HepG2 (cell line): ENCODE measurements around the gene NRL. TPM values are rescaled to one million over a fixed set of nuclear protein-coding genes. Genes with fewer than 3 reads are reported as not detected.

Experiments used
- ETV5 ChIP-seq: IDR thresholded peaks from 2 replicates; pipeline ENCODE4 v1.6.1; 2018; ENCODE audit warnings: missing biosample characterization, missing genetic modification reagents, inconsistent platforms, borderline replicate concordance
- FLYWCH1 ChIP-seq: sonication (generic); formaldehyde crosslinking; IDR thresholded peaks from 2 replicates; pipeline ENCODE4 v1.8.1; 2023; ENCODE audit warnings: mild to moderate bottlenecking, missing genetic modification reagents
- HNF4G ChIP-seq, 2 experiments: sonication (generic) in 1 of 2; formaldehyde crosslinking in 1 of 2; IDR thresholded peaks; 2 replicates each; pipeline versions ENCODE4 v1.4.0 to v1.6.1; 2011 to 2020; ENCODE audit warnings: borderline replicate concordance in 2 of 2, low read depth in 2 of 2, mild to moderate bottlenecking in 2 of 2, low read length in 1 of 2, missing genetic modification reagents in 1 of 2, moderate library complexity in 1 of 2
- IRX3 ChIP-seq: sonication (generic); formaldehyde crosslinking; IDR thresholded peaks from 2 replicates; pipeline ENCODE4 v1.8.1; 2023; ENCODE audit warnings: mild to moderate bottlenecking, low read depth, missing genetic modification reagents, borderline replicate concordance
- JUNB ChIP-seq: sonication (generic); formaldehyde crosslinking; IDR thresholded peaks from 2 replicates; pipeline ENCODE4 v1.8.0; 2022; ENCODE audit warnings: missing genetic modification reagents, mild to moderate bottlenecking, borderline replicate concordance
- KDM1A ChIP-seq: IDR thresholded peaks from 2 replicates; pipeline ENCODE4 v1.6.1; 2016; ENCODE audit warnings: missing compliant biosample characterization
- KLF9 ChIP-seq: IDR thresholded peaks from 2 replicates; pipeline ENCODE4 v1.6.1; 2016; ENCODE audit warnings: low read depth
- MTA1 ChIP-seq: sonication (generic); formaldehyde crosslinking; IDR thresholded peaks from 2 replicates; pipeline ENCODE4 v1.4.0; 2020; ENCODE audit warnings: missing genetic modification reagents, mild to moderate bottlenecking, borderline replicate concordance
- NAIF1 ChIP-seq: sonication (generic); formaldehyde crosslinking; IDR thresholded peaks from 2 replicates; pipeline ENCODE4 v1.5.0; 2020; ENCODE audit warnings: mild to moderate bottlenecking, missing genetic modification reagents, borderline replicate concordance
- SP5 ChIP-seq: IDR thresholded peaks from 2 replicates; pipeline ENCODE4 v1.6.1; 2016; ENCODE audit warnings: low read depth, borderline replicate concordance
- ZNF17 ChIP-seq: sonication (generic); formaldehyde crosslinking; IDR thresholded peaks from 2 replicates; pipeline ENCODE4 v1.5.0; 2020; ENCODE audit warnings: mild to moderate bottlenecking, missing genetic modification reagents
- ZNF292 ChIP-seq: sonication (generic); formaldehyde crosslinking; IDR thresholded peaks from 2 replicates; pipeline ENCODE4 v1.8.1; 2022; ENCODE audit warnings: mild to moderate bottlenecking, low read depth, missing genetic modification reagents, borderline replicate concordance
- ZNF816 ChIP-seq: sonication (generic); formaldehyde crosslinking; IDR thresholded peaks from 2 replicates; pipeline ENCODE4 v1.8.0; 2022; ENCODE audit warnings: missing genetic modification reagents, mild to moderate bottlenecking, borderline replicate concordance
- polyA plus RNA-seq, 8 experiments: library from polyadenylated mRNA; depleted of rRNA in 3 of 8; stranded (reverse) in 7 of 8; unstranded in 1 of 8; fragments of >200 nt; fragmentation: Illumina TruSeq in 4 of 8; extraction: Trizol in 4 of 8; gene quantifications; 2 replicates each; pipeline versions ENCODE4 v1.2.1 to v1.2.3, GENCODE V29; 2011 to 2016; ENCODE audit warnings: low read depth in 4 of 8, missing spikeins in 1 of 8, mixed read lengths in 1 of 8; ENCODE audit not compliant: insufficient read depth in 1 of 8
- total RNA-seq, 5 experiments: library from RNA; depleted of rRNA; stranded (reverse); fragments of >200 nt; fragmentation: Illumina TruSeq; extraction: Trizol; gene quantifications; 2 replicates each; pipeline ENCODE4 v1.2.3, GENCODE V29; 2016; ENCODE audit warnings: low read depth in 1 of 5
- TF ChIP-seq, protein P1 (sequence below): sonication (generic); formaldehyde crosslinking; IDR thresholded peaks from 2 replicates; pipeline ENCODE4 v1.5.0; 2020; ENCODE audit warnings: missing genetic modification reagents
- TF ChIP-seq, protein P2 (sequence below): sonication (generic); formaldehyde crosslinking; IDR thresholded peaks from 2 replicates; pipeline ENCODE4 v1.4.0; 2020; ENCODE audit warnings: missing genetic modification reagents
- TF ChIP-seq, protein P3 (sequence below): sonication (generic); formaldehyde crosslinking; IDR thresholded peaks from 2 replicates; pipeline ENCODE4 v1.4.0; 2020; ENCODE audit warnings: mild to moderate bottlenecking, missing genetic modification reagents
- TF ChIP-seq, protein P4 (sequence below): fragments of 450-650 bp; IDR thresholded peaks from 2 replicates; pipeline ENCODE4 v1.6.1; 2017; ENCODE audit warnings: mild to moderate bottlenecking
- TF ChIP-seq, protein P5 (sequence below): sonication (generic); formaldehyde crosslinking; IDR thresholded peaks from 2 replicates; pipeline ENCODE4 v1.4.0; 2020; ENCODE audit warnings: mild to moderate bottlenecking, missing genetic modification reagents, borderline replicate concordance

Gene NRL
- total and polyA plus RNA-seq, 2 of the 13 experiments (the other 11 are each of a cell fraction or from before 2014, with no cell fraction given), result 2.5 to 4.7 TPM

DNA sequence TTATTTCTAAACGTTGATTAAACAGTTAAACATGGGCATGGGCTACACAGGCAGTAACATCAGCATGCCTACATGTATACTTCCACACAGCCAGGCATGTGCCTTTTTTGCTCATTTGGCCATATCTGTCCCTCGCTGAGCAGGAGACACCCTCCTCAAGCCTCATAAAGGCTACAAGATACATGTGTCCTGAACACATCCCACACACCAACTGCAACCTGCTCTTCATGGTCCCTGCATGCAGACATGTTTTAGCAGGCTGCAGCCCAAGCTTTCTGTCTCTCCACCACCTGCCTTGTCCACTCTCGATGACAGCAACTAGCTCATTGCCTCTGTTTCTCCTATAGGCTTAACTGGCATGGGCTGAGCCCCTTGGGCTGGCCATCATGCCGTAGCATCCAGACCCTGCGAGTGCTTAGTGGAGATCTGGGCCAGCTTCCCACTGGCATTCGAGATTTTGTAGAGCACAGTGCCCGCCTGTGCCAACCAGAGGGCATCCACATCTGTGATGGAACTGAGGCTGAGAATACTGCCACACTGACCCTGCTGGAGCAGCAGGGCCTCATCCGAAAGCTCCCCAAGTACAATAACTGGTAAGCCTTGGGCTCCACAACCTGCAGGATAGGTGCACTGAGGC, 18.1 kb downstream of the NRL start (continued):
- no peak for TF ChIP-seq HNF4G (IDR thresholded peaks at IDR 0.05; ENCODE audit: borderline replicate concordance, low read depth, low read length)
- no peak for TF ChIP-seq HNF4G (CRISPR knock-in tag; IDR thresholded peaks at IDR 0.05; ENCODE audit: borderline replicate concordance, low read depth)
- 0 out of 2 replicates have a peak, but pooled peaks have one; percentile 12 for TF ChIP-seq SP5 (CRISPR knock-in tag)
- TF ChIP-seq MTA1 (CRISPR knock-in tag), result peak; percentile 41; the same call in 1 of the 2 replicates
- TF ChIP-seq, protein P1, sequence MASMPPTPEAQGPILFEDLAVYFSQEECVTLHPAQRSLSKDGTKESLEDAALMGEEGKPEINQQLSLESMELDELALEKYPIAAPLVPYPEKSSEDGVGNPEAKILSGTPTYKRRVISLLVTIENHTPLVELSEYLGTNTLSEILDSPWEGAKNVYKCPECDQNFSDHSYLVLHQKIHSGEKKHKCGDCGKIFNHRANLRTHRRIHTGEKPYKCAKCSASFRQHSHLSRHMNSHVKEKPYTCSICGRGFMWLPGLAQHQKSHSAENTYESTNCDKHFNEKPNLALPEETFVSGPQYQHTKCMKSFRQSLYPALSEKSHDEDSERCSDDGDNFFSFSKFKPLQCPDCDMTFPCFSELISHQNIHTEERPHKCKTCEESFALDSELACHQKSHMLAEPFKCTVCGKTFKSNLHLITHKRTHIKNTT, result no peak
- TF ChIP-seq, protein P2, sequence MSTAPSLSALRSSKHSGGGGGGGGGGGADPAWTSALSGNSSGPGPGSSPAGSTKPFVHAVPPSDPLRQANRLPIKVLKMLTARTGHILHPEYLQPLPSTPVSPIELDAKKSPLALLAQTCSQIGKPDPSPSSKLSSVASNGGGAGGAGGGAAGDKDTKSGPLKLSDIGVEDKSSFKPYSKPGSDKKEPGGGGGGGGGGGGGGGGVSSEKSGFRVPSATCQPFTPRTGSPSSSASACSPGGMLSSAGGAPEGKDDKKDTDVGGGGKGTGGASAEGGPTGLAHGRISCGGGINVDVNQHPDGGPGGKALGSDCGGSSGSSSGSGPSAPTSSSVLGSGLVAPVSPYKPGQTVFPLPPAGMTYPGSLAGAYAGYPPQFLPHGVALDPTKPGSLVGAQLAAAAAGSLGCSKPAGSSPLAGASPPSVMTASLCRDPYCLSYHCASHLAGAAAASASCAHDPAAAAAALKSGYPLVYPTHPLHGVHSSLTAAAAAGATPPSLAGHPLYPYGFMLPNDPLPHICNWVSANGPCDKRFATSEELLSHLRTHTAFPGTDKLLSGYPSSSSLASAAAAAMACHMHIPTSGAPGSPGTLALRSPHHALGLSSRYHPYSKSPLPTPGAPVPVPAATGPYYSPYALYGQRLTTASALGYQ, result no peak
- TF ChIP-seq NAIF1 (CRISPR knock-in tag), result no peak
- peak; percentile 11; the same call in 1 of the 2 replicates for TF ChIP-seq ETV5
- TF ChIP-seq, protein P3, sequence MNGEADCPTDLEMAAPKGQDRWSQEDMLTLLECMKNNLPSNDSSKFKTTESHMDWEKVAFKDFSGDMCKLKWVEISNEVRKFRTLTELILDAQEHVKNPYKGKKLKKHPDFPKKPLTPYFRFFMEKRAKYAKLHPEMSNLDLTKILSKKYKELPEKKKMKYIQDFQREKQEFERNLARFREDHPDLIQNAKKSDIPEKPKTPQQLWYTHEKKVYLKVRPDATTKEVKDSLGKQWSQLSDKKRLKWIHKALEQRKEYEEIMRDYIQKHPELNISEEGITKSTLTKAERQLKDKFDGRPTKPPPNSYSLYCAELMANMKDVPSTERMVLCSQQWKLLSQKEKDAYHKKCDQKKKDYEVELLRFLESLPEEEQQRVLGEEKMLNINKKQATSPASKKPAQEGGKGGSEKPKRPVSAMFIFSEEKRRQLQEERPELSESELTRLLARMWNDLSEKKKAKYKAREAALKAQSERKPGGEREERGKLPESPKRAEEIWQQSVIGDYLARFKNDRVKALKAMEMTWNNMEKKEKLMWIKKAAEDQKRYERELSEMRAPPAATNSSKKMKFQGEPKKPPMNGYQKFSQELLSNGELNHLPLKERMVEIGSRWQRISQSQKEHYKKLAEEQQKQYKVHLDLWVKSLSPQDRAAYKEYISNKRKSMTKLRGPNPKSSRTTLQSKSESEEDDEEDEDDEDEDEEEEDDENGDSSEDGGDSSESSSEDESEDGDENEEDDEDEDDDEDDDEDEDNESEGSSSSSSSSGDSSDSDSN (CRISPR knock-in tag), result peak; percentile 14; the same call in 1 of the 2 replicates
- TF ChIP-seq KLF9 (CRISPR knock-in tag), result 0 out of 2 replicates have a peak, but pooled peaks have one; percentile 11
- TF ChIP-seq ZNF17 (CRISPR knock-in tag), result no peak
- TF ChIP-seq ZNF292 (CRISPR knock-in tag), result no peak
- TF ChIP-seq, protein P4, sequence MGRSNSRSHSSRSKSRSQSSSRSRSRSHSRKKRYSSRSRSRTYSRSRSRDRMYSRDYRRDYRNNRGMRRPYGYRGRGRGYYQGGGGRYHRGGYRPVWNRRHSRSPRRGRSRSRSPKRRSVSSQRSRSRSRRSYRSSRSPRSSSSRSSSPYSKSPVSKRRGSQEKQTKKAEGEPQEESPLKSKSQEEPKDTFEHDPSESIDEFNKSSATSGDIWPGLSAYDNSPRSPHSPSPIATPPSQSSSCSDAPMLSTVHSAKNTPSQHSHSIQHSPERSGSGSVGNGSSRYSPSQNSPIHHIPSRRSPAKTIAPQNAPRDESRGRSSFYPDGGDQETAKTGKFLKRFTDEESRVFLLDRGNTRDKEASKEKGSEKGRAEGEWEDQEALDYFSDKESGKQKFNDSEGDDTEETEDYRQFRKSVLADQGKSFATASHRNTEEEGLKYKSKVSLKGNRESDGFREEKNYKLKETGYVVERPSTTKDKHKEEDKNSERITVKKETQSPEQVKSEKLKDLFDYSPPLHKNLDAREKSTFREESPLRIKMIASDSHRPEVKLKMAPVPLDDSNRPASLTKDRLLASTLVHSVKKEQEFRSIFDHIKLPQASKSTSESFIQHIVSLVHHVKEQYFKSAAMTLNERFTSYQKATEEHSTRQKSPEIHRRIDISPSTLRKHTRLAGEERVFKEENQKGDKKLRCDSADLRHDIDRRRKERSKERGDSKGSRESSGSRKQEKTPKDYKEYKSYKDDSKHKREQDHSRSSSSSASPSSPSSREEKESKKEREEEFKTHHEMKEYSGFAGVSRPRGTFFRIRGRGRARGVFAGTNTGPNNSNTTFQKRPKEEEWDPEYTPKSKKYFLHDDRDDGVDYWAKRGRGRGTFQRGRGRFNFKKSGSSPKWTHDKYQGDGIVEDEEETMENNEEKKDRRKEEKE, result no peak
- TF ChIP-seq IRX3, result no peak; the same call in 1 of the 2 replicates
- no peak for TF ChIP-seq KDM1A
- TF ChIP-seq JUNB (CRISPR knock-in tag), result no peak
- TF ChIP-seq, protein P5, sequence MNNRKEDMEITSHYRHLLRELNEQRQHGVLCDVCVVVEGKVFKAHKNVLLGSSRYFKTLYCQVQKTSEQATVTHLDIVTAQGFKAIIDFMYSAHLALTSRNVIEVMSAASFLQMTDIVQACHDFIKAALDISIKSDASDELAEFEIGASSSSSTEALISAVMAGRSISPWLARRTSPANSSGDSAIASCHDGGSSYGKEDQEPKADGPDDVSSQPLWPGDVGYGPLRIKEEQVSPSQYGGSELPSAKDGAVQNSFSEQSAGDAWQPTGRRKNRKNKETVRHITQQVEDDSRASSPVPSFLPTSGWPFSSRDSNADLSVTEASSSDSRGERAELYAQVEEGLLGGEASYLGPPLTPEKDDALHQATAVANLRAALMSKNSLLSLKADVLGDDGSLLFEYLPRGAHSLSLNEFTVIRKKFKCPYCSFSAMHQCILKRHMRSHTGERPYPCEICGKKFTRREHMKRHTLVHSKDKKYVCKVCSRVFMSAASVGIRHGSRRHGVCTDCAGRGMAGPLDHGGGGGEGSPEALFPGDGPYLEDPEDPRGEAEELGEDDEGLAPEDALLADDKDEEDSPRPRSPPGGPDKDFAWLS (CRISPR knock-in tag), result no peak; the same call in 1 of the 2 replicates
- no peak for TF ChIP-seq FLYWCH1 (CRISPR knock-in tag)
- TF ChIP-seq ZNF816, result no peak
